Mesendoderm (in vitro differentiated cells): ENCODE results near the gene CCDC188.

Source experiments
- DNase-seq: peaks from one replicate; pipeline ENCODE4 v3.0.0; 2013
- H2AK5ac ChIP-seq: 2 replicates; pipeline ENCODE4 v1.6.1; 2013; ENCODE audit warnings: low read length, inconsistent platforms
- H2BK120ac ChIP-seq: 2 replicates; pipeline ENCODE4 v1.6.1; 2013; ENCODE audit warnings: low read depth, mild to moderate bottlenecking, low read length, moderate library complexity, mixed read lengths
- H2BK15ac ChIP-seq: replicated peaks from 2 replicates; pipeline ENCODE4 v1.6.1; 2013; ENCODE audit warnings: low read depth, mild to moderate bottlenecking, moderate library complexity
- H2BK5ac ChIP-seq: 2 replicates; pipeline ENCODE4 v1.6.1; 2013; ENCODE audit warnings: low read length, inconsistent platforms
- H3K18ac ChIP-seq: 2 replicates; pipeline ENCODE4 v1.6.1; 2013; ENCODE audit warnings: mild to moderate bottlenecking, low read length, mixed read lengths
- H3K23ac ChIP-seq: one replicate; pipeline ENCODE4 v1.6.1; 2013; ENCODE audit warnings: low read length
- H3K27ac ChIP-seq: 2 replicates; pipeline ENCODE4 v1.5.1; 2013; ENCODE audit warnings: low read depth, mild to moderate bottlenecking, inconsistent platforms, low read length, moderate library complexity
- H3K27me3 ChIP-seq: 2 replicates; pipeline ENCODE4 v1.6.1; 2013; ENCODE audit warnings: low read length, control low read depth, mild to moderate bottlenecking, inconsistent platforms; ENCODE audit not compliant: insufficient read depth, poor library complexity
- H3K36me3 ChIP-seq: 2 replicates; pipeline ENCODE4 v1.6.1; 2013; ENCODE audit warnings: low read length, inconsistent platforms; ENCODE audit not compliant: control insufficient read depth, insufficient read depth
- H3K4ac ChIP-seq: one replicate; pipeline ENCODE4 v1.6.1; 2013; ENCODE audit warnings: low read depth, mild to moderate bottlenecking, low read length, moderate library complexity
- H3K4me1 ChIP-seq: 2 replicates; pipeline ENCODE4 v1.6.1; 2013; ENCODE audit warnings: low read depth, low read length, inconsistent platforms; ENCODE audit not compliant: control insufficient read depth
- H3K4me2 ChIP-seq: 2 replicates; pipeline ENCODE4 v1.6.1; 2013; ENCODE audit warnings: low read length
- H3K4me3 ChIP-seq: 2 replicates; pipeline ENCODE4 v1.5.1; 2013; ENCODE audit warnings: mild to moderate bottlenecking, low read length
- H3K56ac ChIP-seq: one replicate; pipeline ENCODE4 v1.6.1; 2013; ENCODE audit warnings: low read length
- H3K79me1 ChIP-seq: 2 replicates; pipeline ENCODE4 v1.6.1; 2013; ENCODE audit warnings: low read length, inconsistent platforms
- H3K79me2 ChIP-seq: 2 replicates; pipeline ENCODE4 v1.6.1; 2013; ENCODE audit warnings: mild to moderate bottlenecking, low read length; ENCODE audit not compliant: control insufficient read depth, insufficient read depth
- H3K9ac ChIP-seq: 2 replicates; pipeline ENCODE4 v1.6.1; 2013; ENCODE audit warnings: low read length, inconsistent platforms
- H4K5ac ChIP-seq: one replicate; pipeline ENCODE4 v1.6.1; 2013; ENCODE audit warnings: low read length
- H4K8ac ChIP-seq: one replicate; pipeline ENCODE4 v1.6.1; 2013; ENCODE audit warnings: low read depth, mild to moderate bottlenecking, control low read depth, low read length, moderate library complexity
- WGBS: extraction: QIAGEN DNeasy Blood & Tissue Kit; methylation state at CpG from one replicate; pipeline ENCODE4 v1.1.7; 2013; ENCODE audit warnings: low lambda C conversion rate, missing lambda C conversion rate; ENCODE audit not compliant: insufficient coverage; ENCODE audit errors: extremely low coverage; 5-methylcytosine and 5-hydroxymethylcytosine counted together

Gene CCDC188

GRCh38 chr22:20186183-20186870 is 35.5 kb upstream of the CCDC188 start:
- H3K4me3 ChIP-seq, result no peak overlapping the region
- no peaks in the 10 kb centered on the region for H3K36me3 ChIP-seq
- H3K27me3 ChIP-seq, result no peaks in the 10 kb centered on the region
- no peak overlapping the region for H3K4me2 ChIP-seq
- no peaks in the 10 kb centered on the region for H3K79me2 ChIP-seq
- no peak overlapping the region for H2BK120ac ChIP-seq
- no CpG with 5 or more reads among the region's 10 CpGs for WGBS
- H3K27ac ChIP-seq, result no peak overlapping the region
- H3K79me1 ChIP-seq, result no peaks in the 10 kb centered on the region
- H3K9ac ChIP-seq, result no peak overlapping the region
- H2BK15ac ChIP-seq, result no peak overlapping the region
- no peak overlapping the region for H2AK5ac ChIP-seq
- peak; percentile 77 for DNase-seq
- no peak overlapping the region for H4K5ac ChIP-seq
- no peak overlapping the region for H2BK5ac ChIP-seq
- H3K56ac ChIP-seq, result no peak overlapping the region
- H3K23ac ChIP-seq, result no peak overlapping the region
- no peak overlapping the region for H3K18ac ChIP-seq
- no peak overlapping the region for H3K4ac ChIP-seq
- no peaks in the 10 kb centered on the region for H3K4me1 ChIP-seq
- no peak overlapping the region for H4K8ac ChIP-seq

- no peak overlapping the region for H3K56ac ChIP-seq
- H3K4ac ChIP-seq, result no peak overlapping the region
- no peaks in the 10 kb centered on the region for H3K27me3 ChIP-seq
- no peak overlapping the region for H2BK120ac ChIP-seq
- no peaks in the 10 kb centered on the region for H3K79me2 ChIP-seq
- no peaks in the 10 kb centered on the region for H3K36me3 ChIP-seq
- no peak overlapping the region for H3K23ac ChIP-seq
- no peak overlapping the region for H3K9ac ChIP-seq
- H3K27ac ChIP-seq, result no peak overlapping the region
- no peak overlapping the region for H4K8ac ChIP-seq
- H2AK5ac ChIP-seq, result no peak overlapping the region
- H3K79me1 ChIP-seq, result no peaks in the 10 kb centered on the region
- DNase-seq, result no peak
- no CpG with 5 or more reads among the region's 6 CpGs for WGBS
- H3K4me2 ChIP-seq, result no peak overlapping the region
- no peak overlapping the region for H3K18ac ChIP-seq
- no peak overlapping the region for H2BK5ac ChIP-seq
- no peak overlapping the region for H3K4me3 ChIP-seq
- no peaks in the 10 kb centered on the region for H3K4me1 ChIP-seq
- no peak overlapping the region for H4K5ac ChIP-seq
- no peak overlapping the region for H2BK15ac ChIP-seq
Measured at GRCh38 chr22:20185750-20186149, 34.9 kb upstream of the CCDC188 start.

DNA sequence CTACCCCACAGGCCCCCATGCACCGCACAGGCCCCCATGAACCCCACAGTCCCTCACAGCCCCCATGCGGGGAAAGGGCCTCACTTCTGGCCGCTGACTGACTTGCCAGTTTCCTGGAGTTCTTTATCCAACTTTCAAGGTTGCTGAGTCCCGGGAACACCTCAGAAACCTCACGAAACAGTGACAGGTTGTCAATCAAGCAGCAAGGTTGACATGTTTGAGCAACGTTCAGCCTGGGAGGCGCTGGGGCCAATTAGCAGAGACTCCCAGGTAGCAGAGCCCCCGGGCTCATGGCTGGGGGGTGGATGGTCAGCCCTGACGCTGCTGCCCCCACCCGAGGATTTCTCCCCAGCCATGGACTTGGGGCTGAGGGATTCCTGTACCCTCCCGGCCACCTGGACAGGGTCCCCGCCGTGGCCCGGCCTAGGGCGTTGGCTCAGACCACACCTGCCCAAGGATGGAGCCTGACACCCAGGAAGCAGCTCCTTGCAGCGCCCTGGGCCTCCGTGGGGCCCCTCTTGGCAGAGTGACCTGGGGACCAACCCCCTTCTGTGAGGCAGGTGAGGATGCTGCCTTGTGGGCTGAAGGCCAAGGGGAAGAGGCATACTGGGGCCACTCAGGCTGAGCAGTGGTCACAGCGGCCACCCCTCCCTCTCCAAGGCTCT is 33.8 kb upstream of the CCDC188 start:
- H3K4ac ChIP-seq, result no peak overlapping the region
- H3K56ac ChIP-seq, result no peak overlapping the region
- H3K4me3 ChIP-seq, result no peak overlapping the region
- no peak for DNase-seq
- no peaks in the 10 kb centered on the region for H3K79me2 ChIP-seq
- no peak overlapping the region for H3K23ac ChIP-seq
- H3K36me3 ChIP-seq, result no peaks in the 10 kb centered on the region
- H4K5ac ChIP-seq, result no peak overlapping the region
- no peaks in the 10 kb centered on the region for H3K27me3 ChIP-seq
- H3K27ac ChIP-seq, result no peak overlapping the region
- H3K18ac ChIP-seq, result no peak overlapping the region
- H2AK5ac ChIP-seq, result no peak overlapping the region
- no peak overlapping the region for H2BK120ac ChIP-seq
- WGBS, result no CpG with 5 or more reads among the region's 18 CpGs
- H3K79me1 ChIP-seq, result no peaks in the 10 kb centered on the region
- no peak overlapping the region for H4K8ac ChIP-seq
- H3K9ac ChIP-seq, result no peak overlapping the region
- H2BK15ac ChIP-seq, result no peak overlapping the region
- no peak overlapping the region for H3K4me2 ChIP-seq
- H2BK5ac ChIP-seq, result no peak overlapping the region
- H3K4me1 ChIP-seq, result no peaks in the 10 kb centered on the region

DNA sequence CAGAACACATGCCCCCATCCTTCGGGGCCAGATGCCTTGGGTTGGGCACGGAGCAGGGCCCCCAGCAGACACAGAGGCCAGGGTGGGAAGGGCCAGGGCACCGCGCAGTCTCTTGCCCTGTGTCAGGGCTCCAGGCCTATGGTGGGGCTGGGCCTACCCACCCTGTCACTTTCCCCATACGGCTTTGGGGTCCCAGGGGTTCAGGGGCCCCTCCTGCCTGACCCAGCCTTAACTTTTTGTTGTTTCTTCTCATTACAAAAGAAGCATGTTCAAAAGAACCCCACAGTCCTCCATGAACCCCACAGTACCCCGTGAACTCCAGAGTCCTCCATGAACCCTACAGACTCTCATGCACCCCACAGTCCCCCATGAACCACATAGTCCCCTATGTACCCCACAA is 33.0 kb upstream of the CCDC188 start:
- Histone ChIP-seq H4K5ac (no peak overlapping the region), H3K4me3 (no peak overlapping the region), H2BK120ac (no peak overlapping the region), H3K79me2 (no peaks in the 10 kb centered on the region), H3K79me1 (no peaks in the 10 kb centered on the region), H2BK15ac (no peak overlapping the region), H3K18ac (no peak overlapping the region), H3K4ac (no peak overlapping the region), H3K23ac (no peak overlapping the region), H3K4me2 (no peak overlapping the region), H3K36me3 (no peaks in the 10 kb centered on the region), H3K56ac (no peak overlapping the region), H4K8ac (no peak overlapping the region), H3K27ac (no peak overlapping the region), H2AK5ac (no peak overlapping the region), H3K27me3 (no peaks in the 10 kb centered on the region), H3K9ac (no peak overlapping the region), H3K4me1 (no peaks in the 10 kb centered on the region), H2BK5ac (no peak overlapping the region)
- WGBS, result no CpG with 5 or more reads among the region's 6 CpGs
- no peak for DNase-seq

GRCh38 chr22:20183101-20183500 is 32.2 kb upstream of the CCDC188 start:
- DNase-seq, result no peak
- Histone ChIP-seq H3K4me2 (no peak overlapping the region), H3K4me3 (no peak overlapping the region), H4K5ac (no peak overlapping the region), H2BK5ac (no peak overlapping the region), H3K9ac (no peak overlapping the region), H3K27ac (no peak overlapping the region), H4K8ac (no peak overlapping the region), H2BK15ac (no peak overlapping the region), H3K4me1 (no peaks in the 10 kb centered on the region), H3K36me3 (no peaks in the 10 kb centered on the region), H2BK120ac (no peak overlapping the region), H3K18ac (no peak overlapping the region), H3K23ac (peak overlapping the region; percentile 24), H3K27me3 (no peaks in the 10 kb centered on the region), H3K79me1 (no peaks in the 10 kb centered on the region), H3K56ac (no peak overlapping the region), H3K79me2 (no peaks in the 10 kb centered on the region), H3K4ac (no peak overlapping the region), H2AK5ac (no peak overlapping the region)
- WGBS, result no CpG with 5 or more reads among the region's 8 CpGs

GRCh38 chr22:20182365-20182764 is 31.5 kb upstream of the CCDC188 start:
- Histone ChIP-seq H2BK5ac (no peak overlapping the region), H4K8ac (no peak overlapping the region), H3K79me1 (no peaks in the 10 kb centered on the region), H2BK15ac (no peak overlapping the region), H3K79me2 (no peaks in the 10 kb centered on the region), H3K4me3 (no peak overlapping the region), H3K56ac (no peak overlapping the region), H2AK5ac (no peak overlapping the region), H4K5ac (no peak overlapping the region), H3K4me2 (no peak overlapping the region), H3K9ac (no peak overlapping the region), H3K4ac (no peak overlapping the region), H3K23ac (no peak overlapping the region), H3K4me1 (no peaks in the 10 kb centered on the region), H2BK120ac (no peak overlapping the region), H3K27me3 (no peaks in the 10 kb centered on the region), H3K27ac (no peak overlapping the region), H3K36me3 (no peaks in the 10 kb centered on the region), H3K18ac (no peak overlapping the region)
- DNase-seq, result no peak
- WGBS, result no CpG with 5 or more reads among the region's 9 CpGs
